ENCODE data around the gene UBE2V1.

GRCh38 chr20:50043573-50044352 is 69.2 kb downstream of the UBE2V1 start:
- TF ChIP-seq CTCF (IDR thresholded peaks at IDR 0.05) (no peak), POLR2AphosphoS5 (IDR thresholded peaks at IDR 0.05) (no peak)
